Measurements from ENCODE around the gene UBE2J2.

DNA sequence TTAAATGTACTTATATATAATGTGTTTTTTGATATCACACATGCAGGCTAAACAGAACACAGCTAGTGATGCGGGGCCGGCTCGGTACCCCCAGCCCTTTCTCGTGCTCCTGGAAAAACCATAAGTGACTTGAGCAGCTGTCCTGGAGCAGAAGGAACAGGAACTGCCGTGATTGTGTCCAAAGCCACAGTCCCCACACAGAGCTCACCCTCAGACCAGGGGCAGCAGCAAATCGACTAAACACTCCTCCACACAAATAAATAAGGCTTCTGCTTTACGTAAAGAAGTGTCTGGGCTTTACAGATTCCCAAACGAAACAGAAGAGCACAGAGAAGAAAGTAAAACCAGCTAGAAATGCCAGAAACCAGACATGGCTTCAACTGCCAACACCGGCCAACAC lies 9.6 kb downstream of the UBE2J2 start:
- TF ChIP-seq, protein P1, sequence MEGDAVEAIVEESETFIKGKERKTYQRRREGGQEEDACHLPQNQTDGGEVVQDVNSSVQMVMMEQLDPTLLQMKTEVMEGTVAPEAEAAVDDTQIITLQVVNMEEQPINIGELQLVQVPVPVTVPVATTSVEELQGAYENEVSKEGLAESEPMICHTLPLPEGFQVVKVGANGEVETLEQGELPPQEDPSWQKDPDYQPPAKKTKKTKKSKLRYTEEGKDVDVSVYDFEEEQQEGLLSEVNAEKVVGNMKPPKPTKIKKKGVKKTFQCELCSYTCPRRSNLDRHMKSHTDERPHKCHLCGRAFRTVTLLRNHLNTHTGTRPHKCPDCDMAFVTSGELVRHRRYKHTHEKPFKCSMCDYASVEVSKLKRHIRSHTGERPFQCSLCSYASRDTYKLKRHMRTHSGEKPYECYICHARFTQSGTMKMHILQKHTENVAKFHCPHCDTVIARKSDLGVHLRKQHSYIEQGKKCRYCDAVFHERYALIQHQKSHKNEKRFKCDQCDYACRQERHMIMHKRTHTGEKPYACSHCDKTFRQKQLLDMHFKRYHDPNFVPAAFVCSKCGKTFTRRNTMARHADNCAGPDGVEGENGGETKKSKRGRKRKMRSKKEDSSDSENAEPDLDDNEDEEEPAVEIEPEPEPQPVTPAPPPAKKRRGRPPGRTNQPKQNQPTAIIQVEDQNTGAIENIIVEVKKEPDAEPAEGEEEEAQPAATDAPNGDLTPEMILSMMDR (IDR thresholded peaks at IDR 0.05), result no peak
- TF ChIP-seq POLR2A (IDR thresholded peaks at IDR 0.05), result no peak
